Activated naive CD4-positive, alpha-beta T cell treated with anti-CD3 and anti-CD28 coated beads, Interleukin-2, amount 10 ng/mL, durations not matched to agents 7 days and 5 days (primary cell): Measurements from ENCODE around the gene ARNT2.

ENCODE experiments used
- CTCF ChIA-PET: fragments of 350-600 bp; sonication (Branson Sonifier 250); formaldehyde crosslinking; loops from one replicate; lab custom pipeline; 2021; ENCODE audit warnings: antibody characterized with exemption; lab: Charles Lee
- DNase-seq: peaks from one replicate; pipeline ENCODE4 v3.0.0-alpha.2; 2020
- H3K27ac Mint-ChIP-seq: one replicate; pipeline ENCODE4 v1.8.0; 2021; ENCODE audit warnings: mild to moderate bottlenecking, moderate library complexity, mixed read lengths
- H3K27me3 Mint-ChIP-seq: one replicate; pipeline ENCODE4 v1.8.0; 2021; ENCODE audit warnings: mild to moderate bottlenecking, mixed read lengths
- H3K36me3 Mint-ChIP-seq: one replicate; pipeline ENCODE4 v1.8.0; 2021; ENCODE audit warnings: mixed read lengths
- H3K4me1 Mint-ChIP-seq: one replicate; pipeline ENCODE4 v1.8.0; 2021; ENCODE audit warnings: mixed read lengths
- H3K4me3 Mint-ChIP-seq: one replicate; pipeline ENCODE4 v1.8.0; 2021; ENCODE audit warnings: mild to moderate bottlenecking, moderate library complexity, mixed read lengths
- H3K9me3 Mint-ChIP-seq: one replicate; pipeline ENCODE4 v1.8.0; 2021; ENCODE audit warnings: mixed read lengths

ARNT2 gene

GRCh38 chr15:80490431-80490990, 86.3 kb downstream of the ARNT2 start:
- Mint-ChIP-seq H3K27ac (no peak overlapping the region), H3K4me1 (no peaks in the 10 kb centered on the region), H3K27me3 (peaks cover 4% of the 10 kb centered on the region), H3K4me3 (no peak overlapping the region), H3K36me3 (no peaks in the 10 kb centered on the region), H3K9me3 (no peaks in the 10 kb centered on the region)
- CTCF ChIA-PET, result interaction anchor here (0.8 kb wide), 1 partner anchor 17 kb away, joined by 3 read pairs; no protein-coding TSS in a partner anchor
- DNase-seq, result no peak

GRCh38 chr15:80491163-80491847, 87.1 kb downstream of the ARNT2 start:
- Mint-ChIP-seq H3K4me3 (no peak overlapping the region), H3K27me3 (peaks cover 4% of the 10 kb centered on the region), H3K27ac (no peak overlapping the region), H3K9me3 (no peaks in the 10 kb centered on the region), H3K36me3 (no peaks in the 10 kb centered on the region), H3K4me1 (no peaks in the 10 kb centered on the region)
- CTCF ChIA-PET, result no interaction called here
- no peak for DNase-seq

- H3K9me3 Mint-ChIP-seq, result no peaks in the 10 kb centered on the region
- H3K4me1 Mint-ChIP-seq, result no peaks in the 10 kb centered on the region
- no peak for DNase-seq
- no peaks in the 10 kb centered on the region for H3K36me3 Mint-ChIP-seq
- CTCF ChIA-PET, result no interaction called here
- no peak overlapping the region for H3K4me3 Mint-ChIP-seq
- H3K27me3 Mint-ChIP-seq, result no peaks in the 10 kb centered on the region
- H3K27ac Mint-ChIP-seq, result no peak overlapping the region
These were observed 88.2 kb downstream of the ARNT2 start for GRCh38 chr15:80492409-80492808.

GRCh38 chr15:80492874-80493273, 88.7 kb downstream of the ARNT2 start:
- CTCF ChIA-PET, result no interaction called here

GRCh38 chr15:80494351-80494751, 90.2 kb downstream of the ARNT2 start:
- no peak for DNase-seq
- H3K27ac Mint-ChIP-seq, result no peak overlapping the region

More at GRCh38 chr15:80492874-80493273, 88.7 kb downstream of the ARNT2 start:
- Mint-ChIP-seq H3K27ac (no peak overlapping the region), H3K4me3 (no peak overlapping the region), H3K36me3 (no peaks in the 10 kb centered on the region), H3K4me1 (no peaks in the 10 kb centered on the region), H3K27me3 (no peaks in the 10 kb centered on the region), H3K9me3 (no peaks in the 10 kb centered on the region)
- no peak for DNase-seq

GRCh38 chr15:80494756-80495155, 90.6 kb downstream of the ARNT2 start:
- no peaks in the 10 kb centered on the region for H3K36me3 Mint-ChIP-seq
- no peak overlapping the region for H3K4me3 Mint-ChIP-seq
- CTCF ChIA-PET, result no interaction called here
- no peaks in the 10 kb centered on the region for H3K4me1 Mint-ChIP-seq
- no peaks in the 10 kb centered on the region for H3K9me3 Mint-ChIP-seq
- H3K27me3 Mint-ChIP-seq, result no peaks in the 10 kb centered on the region
- no peak for DNase-seq
- no peak overlapping the region for H3K27ac Mint-ChIP-seq

More at GRCh38 chr15:80494351-80494751, 90.2 kb downstream of the ARNT2 start:
- Mint-ChIP-seq H3K36me3 (no peaks in the 10 kb centered on the region), H3K4me1 (no peaks in the 10 kb centered on the region), H3K9me3 (no peaks in the 10 kb centered on the region), H3K4me3 (no peak overlapping the region), H3K27me3 (no peaks in the 10 kb centered on the region)
- CTCF ChIA-PET, result no interaction called here

- H3K9me3 Mint-ChIP-seq, result no peaks in the 10 kb centered on the region
- H3K4me3 Mint-ChIP-seq, result no peak overlapping the region
- CTCF ChIA-PET, result interaction anchor here (0.6 kb wide), 1 partner anchor 609 kb away, joined by 3 read pairs; no protein-coding TSS in a partner anchor
- no peak overlapping the region for H3K27ac Mint-ChIP-seq
- no peaks in the 10 kb centered on the region for H3K4me1 Mint-ChIP-seq
- DNase-seq, result no peak
- no peaks in the 10 kb centered on the region for H3K36me3 Mint-ChIP-seq
- no peaks in the 10 kb centered on the region for H3K27me3 Mint-ChIP-seq
These were observed 91.3 kb downstream of the ARNT2 start for GRCh38 chr15:80495401-80495942.

GRCh38 chr15:80496096-80496495, 91.9 kb downstream of the ARNT2 start:
- H3K4me3 Mint-ChIP-seq, result no peak overlapping the region
- CTCF ChIA-PET, result interaction anchor here (0.6 kb wide), 1 partner anchor 609 kb away, joined by 3 read pairs; no protein-coding TSS in a partner anchor
- no peak for DNase-seq

GRCh38 chr15:80497221-80497620, 93.0 kb downstream of the ARNT2 start:
- no peaks in the 10 kb centered on the region for H3K4me1 Mint-ChIP-seq
- H3K27me3 Mint-ChIP-seq, result peaks cover 3% of the 10 kb centered on the region
- no peaks in the 10 kb centered on the region for H3K9me3 Mint-ChIP-seq
- DNase-seq, result no peak
- CTCF ChIA-PET, result interaction anchor here (0.8 kb wide), 1 partner anchor 16 kb away, joined by 3 read pairs; no protein-coding TSS in a partner anchor
- H3K27ac Mint-ChIP-seq, result no peak overlapping the region
- no peaks in the 10 kb centered on the region for H3K36me3 Mint-ChIP-seq
- H3K4me3 Mint-ChIP-seq, result no peak overlapping the region

More at GRCh38 chr15:80496096-80496495, 91.9 kb downstream of the ARNT2 start:
- Mint-ChIP-seq H3K4me1 (no peaks in the 10 kb centered on the region), H3K9me3 (no peaks in the 10 kb centered on the region), H3K27ac (no peak overlapping the region), H3K36me3 (no peaks in the 10 kb centered on the region), H3K27me3 (no peaks in the 10 kb centered on the region)

- H3K27me3 Mint-ChIP-seq, result peaks cover 10% of the 10 kb centered on the region
- DNase-seq, result no peak
- H3K4me1 Mint-ChIP-seq, result no peaks in the 10 kb centered on the region
- H3K4me3 Mint-ChIP-seq, result no peak overlapping the region
- no peaks in the 10 kb centered on the region for H3K36me3 Mint-ChIP-seq
- CTCF ChIA-PET, result interaction anchor here (1.1 kb wide), 1 partner anchor 277 kb away, joined by 3 read pairs; no protein-coding TSS in a partner anchor
- H3K27ac Mint-ChIP-seq, result no peak overlapping the region
- H3K9me3 Mint-ChIP-seq, result no peaks in the 10 kb centered on the region
These were observed 94.5 kb downstream of the ARNT2 start for GRCh38 chr15:80498652-80499051.

GRCh38 chr15:80500021-80500420, 95.8 kb downstream of the ARNT2 start:
- no peak overlapping the region for H3K4me3 Mint-ChIP-seq
- CTCF ChIA-PET, result no interaction called here
- H3K4me1 Mint-ChIP-seq, result no peaks in the 10 kb centered on the region
- H3K9me3 Mint-ChIP-seq, result no peaks in the 10 kb centered on the region
- no peak for DNase-seq
- no peak overlapping the region for H3K27ac Mint-ChIP-seq
- H3K27me3 Mint-ChIP-seq, result peaks cover 10% of the 10 kb centered on the region
- H3K36me3 Mint-ChIP-seq, result no peaks in the 10 kb centered on the region

GRCh38 chr15:80501476-80501875, 97.3 kb downstream of the ARNT2 start:
- CTCF ChIA-PET, result interaction anchor here (0.8 kb wide), 1 partner anchor 274 kb away, joined by 3 read pairs; no protein-coding TSS in a partner anchor
- DNase-seq, result no peak
- H3K27ac Mint-ChIP-seq, result no peak overlapping the region
- H3K9me3 Mint-ChIP-seq, result no peaks in the 10 kb centered on the region
- no peaks in the 10 kb centered on the region for H3K36me3 Mint-ChIP-seq
- H3K27me3 Mint-ChIP-seq, result peaks cover 10% of the 10 kb centered on the region
- no peak overlapping the region for H3K4me3 Mint-ChIP-seq
- no peaks in the 10 kb centered on the region for H3K4me1 Mint-ChIP-seq

GRCh38 chr15:80502782-80503181, 98.6 kb downstream of the ARNT2 start:
- Mint-ChIP-seq H3K4me3 (no peak overlapping the region), H3K27me3 (peaks cover 10% of the 10 kb centered on the region), H3K27ac (no peak overlapping the region), H3K36me3 (no peaks in the 10 kb centered on the region), H3K9me3 (no peaks in the 10 kb centered on the region), H3K4me1 (no peaks in the 10 kb centered on the region)
- CTCF ChIA-PET, result no interaction called here
- DNase-seq, result no peak

GRCh38 chr15:80503319-80503952, 99.3 kb downstream of the ARNT2 start:
- Mint-ChIP-seq H3K4me3 (no peak overlapping the region), H3K4me1 (no peaks in the 10 kb centered on the region), H3K36me3 (no peaks in the 10 kb centered on the region), H3K9me3 (no peaks in the 10 kb centered on the region), H3K27ac (no peak overlapping the region), H3K27me3 (peaks cover 10% of the 10 kb centered on the region)
- DNase-seq, result no peak
- CTCF ChIA-PET, result no interaction called here
